ENCODE results near the gene KIF1B.

DNA sequence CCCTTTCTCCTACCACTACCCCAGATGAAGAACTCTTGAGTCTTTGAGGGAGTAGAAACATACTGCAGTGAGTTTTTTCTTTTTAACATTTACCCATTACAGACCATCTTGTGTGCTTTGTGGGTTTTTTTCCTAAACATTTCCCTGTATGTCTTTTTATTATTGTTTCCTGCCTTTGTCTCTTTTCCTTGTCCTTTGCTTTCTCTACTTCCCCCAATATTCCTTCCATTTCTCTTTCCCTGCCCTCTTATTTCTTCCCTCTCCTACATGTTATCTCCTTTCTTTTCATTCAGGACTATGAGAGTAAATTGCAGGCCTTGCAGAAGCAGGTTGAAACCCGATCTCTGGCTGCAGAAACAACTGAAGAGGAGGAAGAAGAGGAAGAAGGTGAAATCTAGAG lies 109.4 kb downstream of the KIF1B start:
- TF ChIP-seq POLR2AphosphoS5 (IDR thresholded peaks at IDR 0.05; ENCODE audit: borderline replicate concordance, low read depth, low read length) = no peak
- no peak for TF ChIP-seq EZH2 (IDR thresholded peaks at IDR 0.05)
